B cell (primary cell): ENCODE data around the gene SIPA1.

ENCODE experiments used
- CTCF ChIP-seq: fragments of 200-600 bp; IDR thresholded peaks from one replicate; pipeline ENCODE4 v1.8.0; 2022; ENCODE audit warnings: antibody characterized with exemption, mild to moderate bottlenecking
- EZH2 ChIP-seq: IDR thresholded peaks from 2 replicates; pipeline ENCODE4 v1.6.1; 2012; ENCODE audit warnings: borderline replicate concordance, low read depth, mild to moderate bottlenecking, moderate library complexity, low read length; ENCODE audit not compliant: insufficient read depth, poor library complexity, severe bottlenecking

DNA sequence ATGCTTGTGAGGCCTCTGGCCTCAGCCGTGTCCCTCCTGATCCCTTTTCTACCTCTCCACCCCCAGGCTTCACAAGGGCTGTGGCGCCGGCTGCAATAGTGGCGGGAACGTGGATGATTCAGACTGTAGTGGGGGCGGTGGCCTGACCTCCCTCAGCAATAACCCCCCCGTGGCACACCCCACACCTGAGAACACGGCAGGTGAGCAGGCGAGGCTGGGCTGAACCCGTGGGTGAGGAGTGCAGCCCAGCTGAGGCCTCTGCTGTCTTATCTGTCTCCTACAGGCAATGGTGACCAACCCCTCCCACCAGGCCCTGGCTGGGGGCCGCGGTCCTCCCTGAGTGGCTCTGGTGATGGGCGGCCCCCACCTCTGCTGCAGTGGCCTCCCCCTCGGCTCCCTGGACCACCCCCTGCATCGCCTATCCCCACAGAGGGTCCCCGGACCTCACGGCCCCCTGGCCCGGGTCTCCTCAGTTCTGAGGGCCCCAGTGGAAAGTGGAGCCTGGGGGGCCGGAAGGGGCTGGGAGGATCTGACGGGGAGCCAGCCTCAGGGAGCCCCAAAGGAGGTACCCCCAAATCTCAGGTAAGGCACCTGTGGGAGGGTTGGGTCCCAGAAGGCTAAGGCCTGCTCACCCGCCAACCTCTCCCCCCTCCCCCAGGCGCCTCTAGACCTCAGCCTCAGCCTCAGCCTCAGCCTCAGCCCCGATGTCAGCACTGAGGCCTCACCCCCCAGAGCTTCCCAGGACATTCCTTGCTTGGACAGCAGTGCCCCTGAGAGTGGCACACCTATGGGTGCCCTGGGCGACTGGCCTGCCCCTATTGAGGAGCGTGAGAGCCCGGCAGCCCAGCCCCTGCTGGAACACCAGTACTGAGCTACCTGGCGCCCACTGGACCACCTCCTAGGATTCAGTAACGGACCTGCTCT is 1.5 kb upstream of the SIPA1 start:
- TF ChIP-seq CTCF = no peak
- TF ChIP-seq EZH2 = no peak
